ENCODE results near the gene WDR37.

DNA sequence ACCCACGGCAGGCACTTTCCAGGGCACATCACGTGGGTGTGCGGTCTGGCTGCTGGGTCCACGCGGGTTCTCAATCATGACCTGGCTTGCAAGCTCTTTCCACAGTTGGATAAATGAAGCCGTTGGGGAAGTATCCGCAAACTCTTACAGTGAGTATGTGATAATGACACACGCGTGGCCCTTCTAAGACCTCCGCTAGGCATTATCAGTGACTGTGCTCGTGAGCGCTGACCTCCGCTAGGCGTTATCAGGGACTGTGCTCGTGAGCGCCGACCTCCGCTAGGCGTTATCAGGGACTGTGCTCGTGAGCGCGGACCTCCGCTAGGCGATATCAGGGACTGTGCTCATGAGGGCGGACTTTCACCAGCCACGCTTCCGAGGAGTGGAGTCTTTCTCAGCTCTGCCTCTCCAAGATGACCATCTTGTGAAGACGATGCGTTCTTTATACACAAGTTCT is 107.0 kb downstream of the WDR37 start:
- TF ChIP-seq HMGXB4 (CRISPR knock-in tag; IDR thresholded peaks at IDR 0.05; ENCODE audit: borderline replicate concordance), result no peak
- TF ChIP-seq, protein P1, sequence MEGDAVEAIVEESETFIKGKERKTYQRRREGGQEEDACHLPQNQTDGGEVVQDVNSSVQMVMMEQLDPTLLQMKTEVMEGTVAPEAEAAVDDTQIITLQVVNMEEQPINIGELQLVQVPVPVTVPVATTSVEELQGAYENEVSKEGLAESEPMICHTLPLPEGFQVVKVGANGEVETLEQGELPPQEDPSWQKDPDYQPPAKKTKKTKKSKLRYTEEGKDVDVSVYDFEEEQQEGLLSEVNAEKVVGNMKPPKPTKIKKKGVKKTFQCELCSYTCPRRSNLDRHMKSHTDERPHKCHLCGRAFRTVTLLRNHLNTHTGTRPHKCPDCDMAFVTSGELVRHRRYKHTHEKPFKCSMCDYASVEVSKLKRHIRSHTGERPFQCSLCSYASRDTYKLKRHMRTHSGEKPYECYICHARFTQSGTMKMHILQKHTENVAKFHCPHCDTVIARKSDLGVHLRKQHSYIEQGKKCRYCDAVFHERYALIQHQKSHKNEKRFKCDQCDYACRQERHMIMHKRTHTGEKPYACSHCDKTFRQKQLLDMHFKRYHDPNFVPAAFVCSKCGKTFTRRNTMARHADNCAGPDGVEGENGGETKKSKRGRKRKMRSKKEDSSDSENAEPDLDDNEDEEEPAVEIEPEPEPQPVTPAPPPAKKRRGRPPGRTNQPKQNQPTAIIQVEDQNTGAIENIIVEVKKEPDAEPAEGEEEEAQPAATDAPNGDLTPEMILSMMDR (IDR thresholded peaks at IDR 0.05), result no peak
- TF ChIP-seq EP300 (IDR thresholded peaks at IDR 0.05), result no peak
- TF ChIP-seq REST (IDR thresholded peaks at IDR 0.05), result no peak
- no peak for TF ChIP-seq POLR2A (IDR thresholded peaks at IDR 0.05; ENCODE audit: low read length)
- no peak for TF ChIP-seq CEBPB (IDR thresholded peaks at IDR 0.05)
- TF ChIP-seq MAX (IDR thresholded peaks at IDR 0.05), result no peak
- no peak for TF ChIP-seq CHD2 (IDR thresholded peaks at IDR 0.05; ENCODE audit: low read length, partially characterized antibody)
- TF ChIP-seq ESRRA (IDR thresholded peaks at IDR 0.05; ENCODE audit: borderline replicate concordance, low read length), result no peak
- no peak for TF ChIP-seq NPAS2 (CRISPR knock-in tag; IDR thresholded peaks at IDR 0.05; ENCODE audit: borderline replicate concordance)
